ENCODE results near the gene SRSF1. TPM values are rescaled to one million over a fixed set of nuclear protein-coding genes. Genes with fewer than 3 reads are reported as not detected.

Gene SRSF1
- total RNA-seq, 1 experiment from 2014 or later, result 462 TPM

DNA sequence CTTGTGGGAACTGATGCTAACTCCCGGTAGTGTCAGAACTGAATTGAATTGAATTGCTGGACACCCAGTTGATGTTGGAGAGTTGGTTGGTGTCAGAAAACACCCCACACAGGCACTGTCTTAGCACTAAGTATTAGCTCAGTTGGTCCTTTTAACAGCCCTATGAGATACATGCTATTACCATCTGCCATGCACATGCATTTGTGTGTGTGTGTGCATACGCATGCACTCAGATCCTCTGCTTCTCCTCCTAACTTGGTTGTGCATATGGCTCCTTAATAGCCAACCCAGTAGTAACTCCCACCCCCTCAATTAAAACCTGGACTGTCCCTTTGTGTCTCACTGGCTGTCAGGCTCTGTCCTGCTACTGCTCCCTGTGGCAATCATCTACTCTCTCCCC is 43.9 kb upstream of the SRSF1 start:
- no peaks in the 10 kb centered on the region for H3K79me1 ChIP-seq (ENCODE audit: insufficient read depth, low read depth, low read length, poor library complexity, severe bottlenecking)
- no peaks in the 10 kb centered on the region for H3K9me3 Mint-ChIP-seq
- peaks cover 12% of the 10 kb centered on the region; the same call in 1 of the 2 replicates for H3K27me3 Mint-ChIP-seq (ENCODE audit: low read depth)
- no peak overlapping the region for H3K27ac Mint-ChIP-seq
- no peaks in the 10 kb centered on the region for H3K79me2 ChIP-seq (ENCODE audit: insufficient read depth, low read length)
- no peak overlapping the region for H3K14ac ChIP-seq (ENCODE audit: insufficient read depth, low read length)
- H3K27me3 ChIP-seq (ENCODE audit: insufficient read depth, low read length), result no peaks in the 10 kb centered on the region; the same call in 1 of the 2 replicates
- no peaks in the 10 kb centered on the region for H4K20me1 ChIP-seq (ENCODE audit: control insufficient read depth, insufficient read depth, insufficient read length)
- H3K4me1 Mint-ChIP-seq, result peaks cover 9% of the 10 kb centered on the region in 2 experiments
- no peak overlapping the region for H3K18ac ChIP-seq (ENCODE audit: insufficient read length, low read depth, low read length)
- no peak overlapping the region for H3K4me2 ChIP-seq (ENCODE audit: insufficient read depth, insufficient read length, low read length)
- no peak overlapping the region for H4K5ac ChIP-seq (ENCODE audit: insufficient read length, low read depth, low read length)
- H3K23ac ChIP-seq (ENCODE audit: insufficient read length, low read depth, low read length), result no peak overlapping the region
- peaks cover 3% of the 10 kb centered on the region for H3K23me2 ChIP-seq (ENCODE audit: insufficient read length, low read depth, low read length, poor library complexity, severe bottlenecking)
- no peaks in the 10 kb centered on the region for H3K9me3 ChIP-seq (ENCODE audit: control insufficient read depth, low read depth, low read length)
- H3K4ac ChIP-seq (ENCODE audit: low read depth, low read length), result no peak overlapping the region
- no peak overlapping the region for H4K91ac ChIP-seq (ENCODE audit: insufficient read length, low read depth, low read length)
- WGBS (ENCODE audit: extremely low coverage, insufficient read length, low lambda C conversion rate), result no CpG with 5 or more reads among the region's 2 CpGs
- no peak overlapping the region for H2BK20ac ChIP-seq (ENCODE audit: low read depth, low read length, poor library complexity, severe bottlenecking)
- no peak overlapping the region for H3T11ph ChIP-seq (ENCODE audit: low read length)
- no peak overlapping the region for H3K27ac ChIP-seq (ENCODE audit: insufficient read length, low read depth, low read length)
- no peak overlapping the region for H2BK12ac ChIP-seq (ENCODE audit: insufficient read length, low read depth, low read length)
- no peaks in the 10 kb centered on the region for H3K36me3 Mint-ChIP-seq (ENCODE audit: insufficient read depth in 1 of 3, low read depth in 3 of 3)
- H3K56ac ChIP-seq (ENCODE audit: insufficient read length, low read depth, low read length), result no peak overlapping the region
- H3K9ac ChIP-seq (ENCODE audit: extremely low read depth, insufficient read length, low read length), result no peak overlapping the region
- TF ChIP-seq, protein P1, sequence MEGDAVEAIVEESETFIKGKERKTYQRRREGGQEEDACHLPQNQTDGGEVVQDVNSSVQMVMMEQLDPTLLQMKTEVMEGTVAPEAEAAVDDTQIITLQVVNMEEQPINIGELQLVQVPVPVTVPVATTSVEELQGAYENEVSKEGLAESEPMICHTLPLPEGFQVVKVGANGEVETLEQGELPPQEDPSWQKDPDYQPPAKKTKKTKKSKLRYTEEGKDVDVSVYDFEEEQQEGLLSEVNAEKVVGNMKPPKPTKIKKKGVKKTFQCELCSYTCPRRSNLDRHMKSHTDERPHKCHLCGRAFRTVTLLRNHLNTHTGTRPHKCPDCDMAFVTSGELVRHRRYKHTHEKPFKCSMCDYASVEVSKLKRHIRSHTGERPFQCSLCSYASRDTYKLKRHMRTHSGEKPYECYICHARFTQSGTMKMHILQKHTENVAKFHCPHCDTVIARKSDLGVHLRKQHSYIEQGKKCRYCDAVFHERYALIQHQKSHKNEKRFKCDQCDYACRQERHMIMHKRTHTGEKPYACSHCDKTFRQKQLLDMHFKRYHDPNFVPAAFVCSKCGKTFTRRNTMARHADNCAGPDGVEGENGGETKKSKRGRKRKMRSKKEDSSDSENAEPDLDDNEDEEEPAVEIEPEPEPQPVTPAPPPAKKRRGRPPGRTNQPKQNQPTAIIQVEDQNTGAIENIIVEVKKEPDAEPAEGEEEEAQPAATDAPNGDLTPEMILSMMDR (conservative IDR thresholded peaks at IDR 0.05), result no peak
- H4K8ac ChIP-seq (replicated peaks; ENCODE audit: insufficient read length, low read depth, low read length), result no peak overlapping the region
- no peak overlapping the region for H2BK120ac ChIP-seq (ENCODE audit: low read depth, low read length, poor library complexity, severe bottlenecking)
- no peak overlapping the region for H3K4me3 Mint-ChIP-seq
- H2AFZ ChIP-seq (ENCODE audit: low read length), result no peak overlapping the region
- H2BK15ac ChIP-seq (ENCODE audit: low read depth, low read length), result no peak overlapping the region
- 0 out of 2 replicates have a peak, but pooled peaks cover 4% of the 10 kb centered on the region for H3K4me1 ChIP-seq (ENCODE audit: insufficient read depth, low read length)
- no peak overlapping the region for H2AK5ac ChIP-seq (ENCODE audit: insufficient read length, low read length)
- DNase-seq, result peak; percentile 18
- no peak overlapping the region for H2BK5ac ChIP-seq (ENCODE audit: insufficient read length, low read length)

Measured in H9 (cell line).